Subcutaneous adipose tissue (tissue), 4 donors: ENCODE results near the gene HS3ST4. TPM values are rescaled to one million over a fixed set of nuclear protein-coding genes. Genes with fewer than 3 reads are reported as not detected.

ENCODE experiments used
- CTCF ChIP-seq: fragments of 450-650 bp; IDR thresholded peaks from one replicate; pipeline ENCODE4 v1.5.1; 2016; ENCODE audit warnings: low read depth, mild to moderate bottlenecking, control low read depth, antibody characterized with exemption, moderate library complexity
- total RNA-seq, 4 donors: library from RNA; depleted of rRNA; stranded (reverse); fragments of >200 nt; gene quantifications; one replicate each; pipeline ENCODE4 v1.1.0, GENCODE V29; 2016

Gene HS3ST4
- total RNA-seq, 4 donors from 2014 or later: not detected

DNA sequence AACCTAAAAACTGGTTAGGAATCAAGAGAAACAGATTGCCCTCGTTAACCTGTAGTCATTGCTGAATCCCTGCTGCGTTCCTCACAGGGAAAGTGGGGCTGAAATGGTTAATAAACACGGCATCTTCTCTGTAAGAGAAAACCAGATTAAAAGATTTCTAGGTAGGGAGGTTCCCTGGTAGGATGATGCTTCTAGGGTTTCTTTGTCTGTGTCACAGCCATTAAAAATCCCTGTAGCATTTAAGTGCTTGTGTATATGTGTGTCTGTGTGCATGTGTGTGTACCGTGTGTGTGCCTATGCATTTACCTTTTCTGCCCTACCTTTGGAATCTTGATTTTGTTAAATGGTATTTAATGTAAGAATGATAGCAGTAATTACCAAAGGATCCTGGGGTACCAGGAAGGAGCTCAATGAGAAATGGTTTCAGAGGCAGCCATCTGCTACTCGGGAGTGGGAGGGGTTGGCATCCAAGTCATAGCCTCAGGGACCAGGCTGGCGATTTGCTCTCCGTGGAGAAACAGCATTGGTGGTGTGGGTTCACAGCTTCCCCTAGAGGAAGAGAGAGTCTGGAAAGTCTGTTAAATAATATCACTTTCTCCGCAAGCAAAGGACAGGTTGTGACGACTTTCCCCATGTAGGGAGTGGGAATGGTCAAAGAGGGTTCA is 177.1 kb downstream of the HS3ST4 start:
- no peak for TF ChIP-seq CTCF

DNA sequence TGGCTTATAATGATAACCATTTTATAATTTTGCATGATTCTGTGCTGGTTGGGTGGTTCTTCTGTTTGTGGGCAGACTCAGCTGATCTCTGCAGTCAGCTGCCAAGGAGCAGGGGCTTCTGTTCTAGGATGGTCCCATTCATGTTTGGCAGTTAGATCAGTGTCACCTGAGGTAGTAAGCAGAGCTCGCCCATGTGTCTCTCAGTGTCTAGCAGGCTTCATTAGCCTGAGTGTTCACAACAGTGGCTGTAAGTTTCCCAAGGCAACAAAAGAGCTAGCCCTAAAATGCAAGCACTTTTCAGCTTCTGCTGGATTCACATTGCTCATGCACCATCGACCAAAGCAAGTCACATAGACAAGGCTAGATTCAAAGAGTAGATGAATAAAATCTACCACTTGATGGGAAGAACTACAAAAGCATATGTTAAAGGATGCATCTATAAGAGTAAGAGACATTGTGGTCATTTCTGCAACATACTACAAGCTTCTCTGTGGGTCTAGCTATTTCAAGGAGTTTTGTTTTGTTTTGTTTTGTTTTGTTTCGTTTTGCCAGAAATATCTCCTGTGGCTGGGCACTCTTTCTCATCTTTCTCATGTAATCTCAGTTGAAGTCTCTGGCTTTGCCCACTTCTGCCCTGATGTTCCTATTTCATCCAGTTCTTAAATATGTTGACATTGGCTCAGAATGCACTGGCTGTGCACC is 180.8 kb downstream of the HS3ST4 start:
- no peak for TF ChIP-seq CTCF

DNA sequence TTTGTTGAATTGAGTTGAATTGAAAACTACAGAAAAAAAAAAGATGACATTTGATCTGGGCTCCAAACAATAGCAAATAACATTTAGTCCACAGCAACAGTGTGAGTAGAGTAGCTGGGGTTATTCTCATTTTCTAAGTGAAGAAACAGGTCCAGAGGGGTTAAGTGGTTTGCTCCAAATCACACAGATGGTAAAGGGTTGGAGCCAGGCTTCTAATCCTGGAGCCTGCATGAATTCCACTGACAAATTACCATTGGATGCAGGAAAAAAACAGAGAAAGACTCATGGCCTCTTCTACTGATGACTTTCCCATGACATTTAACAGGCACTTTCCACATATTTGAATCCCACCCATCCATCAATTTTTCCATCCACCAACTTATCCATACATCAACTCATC is 182.4 kb downstream of the HS3ST4 start:
- TF ChIP-seq CTCF: no peak

GRCh38 chr16:25875956-25876598 is 184.3 kb downstream of the HS3ST4 start:
- TF ChIP-seq CTCF: no peak

GRCh38 chr16:25877103-25877502 is 185.3 kb downstream of the HS3ST4 start:
- TF ChIP-seq CTCF: no peak

DNA sequence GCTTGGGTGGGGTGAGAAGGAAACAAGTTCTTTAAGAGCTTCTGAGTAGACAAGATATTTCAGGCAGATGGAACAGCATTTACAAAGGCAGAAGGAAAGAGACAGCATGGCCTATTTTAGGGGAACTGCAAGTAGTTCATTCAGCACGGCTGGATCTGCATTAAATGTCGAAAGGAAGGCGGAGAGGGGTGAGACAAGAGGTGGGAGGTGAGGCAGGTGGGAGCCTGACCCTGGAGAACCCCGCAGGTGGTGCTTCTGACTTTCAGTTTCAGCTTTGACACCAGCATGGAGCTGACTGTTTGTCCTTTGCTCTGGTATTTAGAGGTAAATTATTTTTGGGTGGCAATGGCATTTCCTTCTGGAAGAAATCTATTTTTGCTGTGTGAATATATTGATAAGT is 194.8 kb downstream of the HS3ST4 start:
- TF ChIP-seq CTCF: no peak

DNA sequence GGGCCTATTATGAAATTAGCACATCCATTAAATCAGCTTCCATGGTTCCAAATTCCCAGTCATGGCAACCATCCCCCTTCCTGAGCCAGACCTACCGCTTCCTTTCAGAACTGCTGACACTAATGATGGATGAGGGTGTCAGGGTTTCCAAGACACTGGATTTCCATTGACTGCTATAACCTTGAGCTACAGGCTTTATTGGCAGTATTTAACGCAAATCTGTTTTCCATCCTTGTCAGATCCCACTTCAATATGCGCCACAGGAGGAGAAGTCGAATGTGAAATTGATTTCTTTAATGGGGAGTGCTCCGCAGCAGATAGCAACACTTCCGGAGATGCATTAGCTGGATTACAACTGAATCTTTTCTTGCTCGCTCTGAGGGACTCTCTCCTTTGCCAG is 197.1 kb downstream of the HS3ST4 start:
- TF ChIP-seq CTCF: no peak
